A673 (cell line): ENCODE data around the gene RUFY2. TPM values are rescaled to one million over a fixed set of nuclear protein-coding genes. Genes with fewer than 3 reads are reported as not detected.

ENCODE experiments used
- BruUV-seq: library from RNA; stranded (reverse); fragments of 400-500 nt; replicated peaks from 2 replicates; lab custom pipeline; 2021; lab: Mats Ljungman, UMichigan
- CTCF ChIA-PET: fragments of 300-600 bp; sonication (Branson Sonifier 250); formaldehyde crosslinking; loops from one replicate; lab custom pipeline; 2022; ENCODE audit warnings: antibody characterized with exemption; lab: Charles Lee
- POLR2A ChIA-PET: fragments of 300-600 bp; sonication (Branson Sonifier 250); formaldehyde crosslinking; loops from one replicate; lab custom pipeline; 2022; ENCODE audit warnings: antibody characterized with exemption; ENCODE audit not compliant: low non-redundant PET; lab: Charles Lee
- DNase-seq: peaks from one replicate; pipeline ENCODE4 v3.0.0-alpha.2; 2015; ENCODE audit warnings: low spot score
- H3K27ac ChIP-seq: fragments of 200-600 bp; sonication (generic); 2 replicates; pipeline ENCODE4 v1.5.1; 2016; ENCODE audit warnings: mixed run types, low read depth, mild to moderate bottlenecking, mixed read lengths, antibody characterized with exemption, low read length; ENCODE audit not compliant: poor library complexity, severe bottlenecking
- H3K27me3 ChIP-seq: fragments of 200-600 bp; sonication (generic); replicated peaks from 2 replicates; pipeline ENCODE4 v1.6.1; 2017; ENCODE audit warnings: mixed run types, low read depth, mild to moderate bottlenecking, mixed read lengths, antibody characterized with exemption, low read length; ENCODE audit not compliant: insufficient read depth, poor library complexity
- H3K36me3 ChIP-seq: fragments of 200-600 bp; sonication (generic); 2 replicates; pipeline ENCODE4 v1.6.1; 2016; ENCODE audit warnings: mixed run types, mild to moderate bottlenecking, mixed read lengths, antibody characterized with exemption, low read length; ENCODE audit not compliant: insufficient read depth, poor library complexity, severe bottlenecking
- H3K4me1 ChIP-seq: fragments of 200-600 bp; sonication (generic); 2 replicates; pipeline ENCODE4 v1.6.1; 2017; ENCODE audit warnings: mixed run types, mild to moderate bottlenecking, mixed read lengths, antibody characterized with exemption, low read length; ENCODE audit not compliant: insufficient read depth, poor library complexity, severe bottlenecking
- H3K4me3 ChIP-seq: fragments of 200-600 bp; sonication (generic); 2 replicates; pipeline ENCODE4 v1.5.1; 2016; ENCODE audit warnings: low read depth, mixed run types, mild to moderate bottlenecking, mixed read lengths, low read length; ENCODE audit not compliant: poor library complexity, severe bottlenecking
- H3K9me3 ChIP-seq: fragments of 200-600 bp; sonication (generic); 2 replicates; pipeline ENCODE4 v1.6.1; 2016; ENCODE audit warnings: mixed run types, low read depth, mild to moderate bottlenecking, mixed read lengths, antibody characterized with exemption, low read length; ENCODE audit not compliant: poor library complexity, severe bottlenecking
- CTCF ChIP-seq: fragments of 300-800, 200-600 bp; sonication (generic); conservative IDR thresholded peaks from 2 replicates; pipeline ENCODE4 v1.5.1; 2017; ENCODE audit warnings: low read depth, mild to moderate bottlenecking, antibody characterized with exemption, low read length, moderate library complexity, mixed read lengths
- EZH2 ChIP-seq: fragments of 200-600 bp; sonication (generic); IDR thresholded peaks from 2 replicates; pipeline ENCODE4 v1.6.1; 2017; ENCODE audit warnings: borderline replicate concordance, low read depth, mild to moderate bottlenecking, mixed read lengths, antibody characterized with exemption, low read length; ENCODE audit not compliant: poor library complexity, severe bottlenecking
- intact Hi-C: fragments of 100-400 bp; cut with micrococcal nuclease; formaldehyde crosslinking; loops from one replicate; pipeline ENCODE4 v1.10.0; 2022; ENCODE audit not compliant: unreplicated experiment
- total RNA-seq: library from RNA; stranded (reverse); gene quantifications from 2 replicates; pipeline ENCODE4 v1.2.3, GENCODE V29; 2021

The RUFY2 gene
- total RNA-seq, 1 experiment from 2014 or later, result 25.8 TPM

- Histone ChIP-seq H3K4me1 (peaks cover 42% of the 10 kb centered on the region), H3K4me3 (peak overlapping the region; percentile 94), H3K9me3 (no peaks in the 10 kb centered on the region), H3K27ac (peak overlapping the region; percentile 99), H3K36me3 (peaks cover 38% of the 10 kb centered on the region), H3K27me3 (no peaks in the 10 kb centered on the region)
- POLR2A ChIA-PET, result interaction anchor here (0.5 kb wide), 1 partner anchor 12 kb away, joined by 3 read pairs; no protein-coding TSS in a partner anchor
- no peak for DNase-seq
- TSS peak; percentile 39 for BruUV-seq
- CTCF ChIA-PET, result interaction anchor here (1.1 kb wide), 1 partner anchor 121 kb away, joined by 13 read pairs; no protein-coding TSS in a partner anchor
- intact Hi-C loops, result loop anchor here (10.0 kb wide), 1 partner anchor 259 kb away; the partner anchor contains the start of gene HERC4
- no peak for TF ChIP-seq CTCF
- TF ChIP-seq EZH2, result no peak
These were observed 73.3 kb downstream of the RUFY2 start for GRCh38 chr10:68333440-68334431.

GRCh38 chr10:68333058-68333395 lies 74.0 kb downstream of the RUFY2 start:
- Histone ChIP-seq H3K4me3 (peak overlapping the region; percentile 94), H3K27ac (peak overlapping the region; percentile 99), H3K4me1 (peaks cover 49% of the 10 kb centered on the region), H3K27me3 (no peaks in the 10 kb centered on the region), H3K36me3 (peaks cover 31% of the 10 kb centered on the region), H3K9me3 (no peaks in the 10 kb centered on the region)
- no TSS peak for BruUV-seq
- TF ChIP-seq CTCF (no peak), EZH2 (no peak)
- CTCF ChIA-PET, result interaction anchor here (1.1 kb wide), 1 partner anchor 120 kb away, joined by 13 read pairs; no protein-coding TSS in a partner anchor
- intact Hi-C loops, result loop anchor here (10.0 kb wide), 1 partner anchor 258 kb away; the partner anchor contains the start of gene HERC4
- POLR2A ChIA-PET, result interaction anchor here (0.6 to 0.7 kb wide), 2 partner anchors 14 to 75 kb away, joined by 3 read pairs; no protein-coding TSS in a partner anchor
- DNase-seq, result no peak

- intact Hi-C loops, result loop anchor here (10.0 kb wide), 1 partner anchor 258 kb away; the partner anchor contains the start of gene HERC4
- POLR2A ChIA-PET, result interaction anchor here (0.6 to 0.7 kb wide), 2 partner anchors 15 to 75 kb away, joined by 3 read pairs; no protein-coding TSS in a partner anchor
- DNase-seq, result peak; percentile 91
- Histone ChIP-seq H3K36me3 (peaks cover 25% of the 10 kb centered on the region), H3K4me1 (peaks cover 55% of the 10 kb centered on the region), H3K4me3 (peak within 1 kb of the TSS; percentile 94), H3K27me3 (no peaks in the 10 kb centered on the region), H3K9me3 (no peaks in the 10 kb centered on the region), H3K27ac (peak within 1 kb of the TSS; percentile 99)
- CTCF ChIA-PET, result interaction anchor here (1.1 kb wide), 1 partner anchor 120 kb away, joined by 13 read pairs; no protein-coding TSS in a partner anchor
- no peak for TF ChIP-seq EZH2
- TF ChIP-seq CTCF, result peak; percentile 62
- BruUV-seq, result no TSS peak
These were observed 74.6 kb downstream of the RUFY2 start, which contains the start of gene PBLD for GRCh38 chr10:68332259-68333057. PBLD (minus strand) TSS chr10:68332928; CDS start chr10:68306844, 26,084 bp downstream.
